AG09319 (cell line): ENCODE results near the gene CDIP1.

Experiments
- DNase-seq: peaks from one replicate; pipeline ENCODE4 v3.0.0-alpha.2; 2010; ENCODE audit warnings: low read depth; ENCODE audit errors: extremely low read depth
- TF ChIP-seq, protein P1 (sequence below): IDR thresholded peaks from 2 replicates; pipeline ENCODE4 v1.5.1; 2011; ENCODE audit warnings: low read depth, mild to moderate bottlenecking, inconsistent platforms, low read length, moderate library complexity

Gene CDIP1

GRCh38 chr16:4499196-4499555, 39.4 kb downstream of the CDIP1 start:
- TF ChIP-seq, protein P1, sequence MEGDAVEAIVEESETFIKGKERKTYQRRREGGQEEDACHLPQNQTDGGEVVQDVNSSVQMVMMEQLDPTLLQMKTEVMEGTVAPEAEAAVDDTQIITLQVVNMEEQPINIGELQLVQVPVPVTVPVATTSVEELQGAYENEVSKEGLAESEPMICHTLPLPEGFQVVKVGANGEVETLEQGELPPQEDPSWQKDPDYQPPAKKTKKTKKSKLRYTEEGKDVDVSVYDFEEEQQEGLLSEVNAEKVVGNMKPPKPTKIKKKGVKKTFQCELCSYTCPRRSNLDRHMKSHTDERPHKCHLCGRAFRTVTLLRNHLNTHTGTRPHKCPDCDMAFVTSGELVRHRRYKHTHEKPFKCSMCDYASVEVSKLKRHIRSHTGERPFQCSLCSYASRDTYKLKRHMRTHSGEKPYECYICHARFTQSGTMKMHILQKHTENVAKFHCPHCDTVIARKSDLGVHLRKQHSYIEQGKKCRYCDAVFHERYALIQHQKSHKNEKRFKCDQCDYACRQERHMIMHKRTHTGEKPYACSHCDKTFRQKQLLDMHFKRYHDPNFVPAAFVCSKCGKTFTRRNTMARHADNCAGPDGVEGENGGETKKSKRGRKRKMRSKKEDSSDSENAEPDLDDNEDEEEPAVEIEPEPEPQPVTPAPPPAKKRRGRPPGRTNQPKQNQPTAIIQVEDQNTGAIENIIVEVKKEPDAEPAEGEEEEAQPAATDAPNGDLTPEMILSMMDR, result no peak
- DNase-seq, result no peak

DNA sequence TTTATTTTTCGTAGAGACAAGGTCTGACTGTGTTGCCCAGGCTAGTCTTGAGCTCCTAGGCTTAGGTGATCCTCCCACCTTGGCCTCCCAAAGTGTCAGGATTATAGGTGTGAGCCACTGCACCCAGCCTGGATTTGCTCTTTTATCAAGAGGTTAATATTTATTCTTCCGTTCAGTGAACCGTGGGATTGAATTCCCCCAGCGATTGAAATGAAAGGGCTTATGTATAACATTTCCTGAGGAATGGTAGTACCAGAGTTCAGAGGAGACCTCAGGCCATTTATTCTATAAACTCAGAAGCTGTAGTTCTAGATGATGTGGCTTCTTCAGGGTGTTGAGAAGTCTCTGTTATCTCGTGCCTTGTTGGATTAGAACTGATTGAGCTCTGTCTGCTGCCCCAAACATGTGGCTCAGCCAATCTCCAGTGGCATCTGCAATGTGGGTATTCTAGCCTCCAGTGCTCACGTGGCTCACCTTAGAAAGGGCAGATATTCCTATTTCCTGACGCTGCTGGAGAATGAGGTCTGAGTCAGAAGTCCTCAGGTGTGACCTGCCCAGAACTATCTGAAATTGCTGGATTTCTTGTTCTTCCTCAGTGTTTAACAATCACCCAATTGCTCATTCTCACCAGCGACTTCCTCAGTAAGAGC, 39.9 kb downstream of the CDIP1 start:
- TF ChIP-seq, protein P1, result no peak
- no peak for DNase-seq

- no peak for DNase-seq
- TF ChIP-seq, protein P1, result no peak
These were observed 42.3 kb downstream of the CDIP1 start for GRCh38 chr16:4496305-4496704.

DNA sequence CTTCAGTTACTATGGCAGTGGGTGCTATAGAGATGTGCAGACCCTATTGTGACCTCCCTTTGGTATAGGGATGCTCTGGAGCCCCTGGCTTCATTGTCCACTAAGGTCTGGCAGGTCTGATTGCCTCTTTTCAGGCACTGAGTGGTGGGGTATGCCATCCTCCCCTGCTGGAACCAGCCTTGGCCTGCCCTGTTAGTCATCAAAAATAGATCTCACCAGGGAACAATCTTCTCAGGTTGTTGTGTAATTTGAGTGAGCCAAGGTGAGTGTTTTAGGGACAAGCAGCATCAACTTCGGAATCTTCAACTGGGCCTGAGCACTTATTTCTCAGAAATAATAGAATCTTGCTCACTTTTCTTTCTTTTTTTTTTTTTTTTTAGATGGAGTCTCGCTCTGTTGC, 42.8 kb downstream of the CDIP1 start:
- no peak for DNase-seq
- TF ChIP-seq, protein P1, result no peak

- TF ChIP-seq, protein P1, result no peak
- DNase-seq, result no peak
These were observed 43.7 kb downstream of the CDIP1 start for GRCh38 chr16:4494746-4495490.

DNA sequence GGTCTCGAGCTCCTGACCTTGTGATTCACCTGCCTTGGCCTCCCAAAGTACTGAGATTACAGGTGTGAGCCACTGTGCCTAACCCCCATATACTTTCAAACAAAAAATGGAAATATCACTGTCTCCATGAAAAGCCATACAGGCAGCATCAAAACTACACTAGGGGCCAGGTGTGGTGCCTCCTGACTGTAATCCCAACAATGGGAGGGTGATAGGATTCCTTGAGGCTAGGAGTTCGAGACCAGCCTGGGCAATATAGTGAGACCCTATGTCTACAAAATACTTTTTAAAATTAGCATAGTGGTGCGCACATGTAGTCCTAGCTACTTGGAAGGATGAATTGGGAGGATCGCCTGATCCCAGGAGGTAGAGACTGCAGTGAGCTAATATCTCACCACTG, 46.7 kb downstream of the CDIP1 start:
- TF ChIP-seq, protein P1, result no peak
- DNase-seq, result no peak

GRCh38 chr16:4489030-4489429, 49.5 kb downstream of the CDIP1 start:
- no peak for DNase-seq
- TF ChIP-seq, protein P1, result no peak
